Activated naive CD4-positive, alpha-beta T cell treated with Interleukin-2 at 50 U/mL for 16 hours (primary cell): ENCODE data around the gene TULP4.
"Not testable (repeated sequence)": the region's sequence is repeated elsewhere in the genome, so short reads cannot be mapped to it uniquely, and the experiment has no call there.

Source experiments
- DNase-seq: peaks from one replicate; pipeline ENCODE4 v3.0.0-alpha.2; 2020

TULP4 gene

DNA sequence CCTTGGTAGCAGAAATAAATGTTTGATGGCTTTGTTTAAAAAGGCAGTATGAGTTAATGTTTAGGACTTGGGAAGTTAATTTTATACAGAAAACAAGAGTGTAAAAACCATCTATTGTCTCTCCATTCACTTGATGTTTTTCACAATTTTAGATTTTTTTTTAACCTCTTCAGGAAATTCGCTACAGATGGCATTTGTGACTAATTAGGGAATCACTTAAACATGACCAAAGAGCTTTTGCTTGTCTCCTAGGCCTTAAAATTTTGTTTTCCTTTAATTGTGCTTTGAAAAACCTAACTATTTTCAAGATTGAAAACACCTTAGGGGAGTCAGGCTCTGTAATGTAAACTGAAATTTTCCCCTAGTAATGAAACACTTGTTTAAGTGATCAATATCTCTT is 17.3 kb downstream of the TULP4 start:
- DNase-seq, result no peak

- DNase-seq, result no peak
Observed at GRCh38 chr6:158330016-158330415, 17.8 kb downstream of the TULP4 start.

- DNase-seq, result no peak
Observed at GRCh38 chr6:158332237-158332636, 20.0 kb downstream of the TULP4 start.

DNA sequence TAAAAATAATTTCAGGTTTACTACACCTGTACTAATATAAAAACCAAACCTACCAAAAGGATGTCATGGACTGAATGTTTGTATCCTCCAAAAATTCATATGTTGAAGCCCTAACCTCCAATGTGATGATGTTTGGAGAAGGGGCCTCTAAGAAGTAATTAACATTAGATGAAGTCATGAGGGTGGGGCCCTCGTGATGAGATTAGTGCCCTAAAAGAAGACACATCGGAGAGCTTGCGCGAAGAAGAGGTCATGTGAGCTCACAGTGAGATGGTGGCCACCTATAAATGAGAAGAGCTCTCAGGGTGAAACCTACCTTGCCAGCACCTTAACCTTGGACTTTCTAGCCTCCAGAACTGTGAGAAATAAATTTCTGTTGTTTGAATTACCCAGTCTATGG is 20.8 kb downstream of the TULP4 start:
- no peak for DNase-seq

DNA sequence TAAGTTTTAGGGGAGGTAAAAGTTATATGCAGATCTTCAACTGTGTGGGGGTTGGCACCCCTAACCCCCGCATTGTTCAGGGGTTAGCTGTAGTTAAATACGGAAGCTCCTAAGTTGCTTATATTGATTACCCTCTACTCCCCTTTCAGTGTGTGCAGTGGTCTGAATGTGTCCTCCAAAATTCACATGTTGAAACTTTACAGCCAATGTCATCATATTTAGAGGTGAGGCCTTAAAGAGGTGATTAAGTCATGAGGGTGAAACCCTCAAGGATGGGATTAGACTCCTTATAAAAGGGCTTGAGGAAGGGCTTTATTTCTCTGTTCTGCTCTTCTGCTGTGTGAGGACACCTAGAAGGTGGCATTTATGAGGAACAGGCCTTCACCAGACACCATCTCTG is 22.3 kb downstream of the TULP4 start:
- DNase-seq, result no peak

DNA sequence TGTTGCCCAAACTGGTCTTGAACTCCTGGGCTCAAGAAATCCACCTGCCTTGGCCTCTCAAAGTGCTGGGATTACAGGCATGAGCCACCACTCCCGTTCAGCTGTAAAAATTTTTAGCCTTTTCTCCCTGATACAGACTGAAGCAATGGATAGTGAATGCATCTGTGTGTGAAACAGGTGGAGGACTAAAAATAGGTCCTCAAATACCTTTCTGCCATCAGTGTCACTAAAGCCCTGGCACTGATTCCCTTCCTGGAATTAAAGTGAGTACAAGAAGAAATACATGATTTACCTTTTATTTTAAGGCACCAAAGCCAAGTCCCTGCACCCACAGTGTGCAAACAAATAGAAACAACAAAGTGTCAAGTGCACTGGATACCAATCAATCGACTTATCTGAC is 25.1 kb downstream of the TULP4 start:
- DNase-seq, result no peak

DNA sequence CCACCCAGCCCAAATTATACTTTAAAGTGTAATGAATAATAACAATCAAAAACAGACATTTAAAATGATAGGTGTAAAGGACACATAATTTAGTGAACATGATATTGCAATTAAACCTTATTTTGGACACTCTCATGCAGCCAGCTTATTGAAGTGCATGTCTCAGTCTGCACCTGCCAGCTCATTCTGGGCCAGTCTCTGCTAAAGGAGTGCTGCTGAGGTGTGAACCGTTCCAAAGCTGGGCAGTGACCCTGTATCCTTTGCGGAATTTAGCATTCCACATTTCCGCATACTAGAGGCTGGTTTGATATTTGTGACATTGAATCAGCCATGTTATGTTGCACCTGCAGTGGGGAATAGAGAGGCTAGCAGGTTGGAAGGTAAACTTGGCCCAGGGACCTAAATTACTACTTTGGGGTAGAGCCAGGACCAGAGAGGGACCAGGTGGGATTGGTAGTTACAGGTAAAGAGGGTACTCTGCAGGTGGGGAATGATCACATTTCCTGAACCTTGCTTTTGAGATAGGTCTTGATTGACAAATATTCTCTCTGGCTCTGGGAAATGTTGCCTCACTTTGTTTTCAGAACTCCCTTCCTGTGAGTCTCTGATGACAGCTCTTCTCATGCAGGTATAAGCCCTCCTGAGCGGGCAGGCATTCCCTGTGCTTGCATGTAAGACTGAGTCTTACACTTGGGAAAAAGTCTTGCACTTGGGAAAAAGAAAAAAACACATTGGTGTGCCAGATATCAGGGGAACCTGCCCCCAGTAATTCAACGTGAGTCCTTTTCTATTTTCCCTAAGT is 26.2 kb downstream of the TULP4 start:
- no peak for DNase-seq

DNA sequence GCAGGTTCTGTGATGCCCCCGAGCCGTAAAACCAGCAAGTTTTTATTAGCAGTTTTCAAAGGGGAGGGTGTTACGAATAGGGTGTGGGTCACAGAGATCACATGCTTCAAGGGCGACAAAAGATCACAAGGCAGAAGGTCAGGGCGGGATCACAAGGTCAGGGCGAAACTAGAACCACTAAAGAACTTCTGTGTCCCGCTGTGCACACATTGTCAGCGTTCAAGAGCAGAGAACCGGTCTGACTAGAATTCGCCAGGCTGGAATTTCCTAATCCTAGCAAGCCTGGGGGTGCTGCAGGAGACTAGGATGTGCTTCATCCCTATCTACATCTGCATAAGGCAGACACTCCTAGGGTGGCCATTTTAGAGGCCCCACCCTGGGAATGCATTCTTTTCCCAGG is 26.9 kb downstream of the TULP4 start:
- DNase-seq, result not testable (repeated sequence)

DNA sequence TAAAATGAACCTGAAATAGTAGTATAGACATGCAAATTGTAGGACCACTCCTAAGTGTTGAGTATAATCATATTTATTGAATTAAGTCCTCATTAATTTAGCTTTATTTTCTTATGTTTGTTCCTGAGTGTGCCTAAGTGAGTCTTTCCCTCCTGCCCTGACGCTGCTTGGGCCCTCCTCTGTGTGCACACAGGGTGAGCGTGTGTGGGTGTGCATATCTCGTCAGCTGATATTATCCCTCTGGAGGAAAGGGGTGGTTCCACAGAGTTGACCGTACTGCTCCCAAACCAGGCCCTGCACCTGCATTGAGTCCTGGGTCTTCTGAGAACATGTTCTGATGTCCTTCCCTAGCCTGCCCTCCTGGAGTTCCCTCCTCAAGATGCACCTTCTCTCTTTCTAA is 28.0 kb downstream of the TULP4 start:
- DNase-seq, result no peak

DNA sequence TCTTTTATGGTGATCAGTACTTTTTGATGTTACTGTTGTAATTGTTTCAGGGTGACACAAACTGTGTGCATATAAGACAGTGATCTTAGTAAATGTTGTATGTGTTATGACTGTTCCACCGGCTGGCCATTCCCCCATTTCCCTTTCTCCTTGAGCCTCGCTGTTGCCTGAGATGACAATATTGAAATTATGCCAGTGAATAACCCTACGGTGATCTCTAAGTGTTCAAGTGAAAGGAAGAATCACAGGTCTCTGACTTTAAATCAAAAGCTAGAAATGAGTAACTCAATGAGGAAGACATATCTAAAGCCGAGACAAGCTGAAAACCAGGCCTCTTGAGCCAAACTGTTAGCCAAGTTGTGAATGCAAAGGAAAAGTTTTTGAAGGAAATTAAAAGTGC is 32.3 kb downstream of the TULP4 start:
- no peak for DNase-seq

- not testable (repeated sequence) for DNase-seq
Observed at GRCh38 chr6:158345444-158345843, 33.2 kb downstream of the TULP4 start.

DNA sequence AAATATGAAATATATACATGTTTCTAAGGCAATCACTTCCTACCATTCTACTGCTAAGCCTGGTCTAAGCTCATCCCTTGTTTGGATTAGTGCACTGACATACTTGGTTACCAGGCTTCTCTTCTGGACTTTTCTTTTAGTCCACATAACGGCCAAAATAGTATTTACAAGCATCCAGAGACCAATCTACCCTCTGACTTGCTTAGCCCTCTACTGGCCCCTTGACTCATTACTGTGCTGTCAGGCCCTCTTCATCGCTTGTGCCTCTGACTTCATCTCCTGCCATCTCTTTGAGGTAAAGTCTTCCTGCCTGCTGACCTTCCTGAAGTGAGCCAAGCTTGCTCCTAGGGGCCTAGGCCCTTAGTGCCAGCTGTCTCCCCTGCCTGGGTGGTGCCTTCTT is 35.1 kb downstream of the TULP4 start:
- no peak for DNase-seq

DNA sequence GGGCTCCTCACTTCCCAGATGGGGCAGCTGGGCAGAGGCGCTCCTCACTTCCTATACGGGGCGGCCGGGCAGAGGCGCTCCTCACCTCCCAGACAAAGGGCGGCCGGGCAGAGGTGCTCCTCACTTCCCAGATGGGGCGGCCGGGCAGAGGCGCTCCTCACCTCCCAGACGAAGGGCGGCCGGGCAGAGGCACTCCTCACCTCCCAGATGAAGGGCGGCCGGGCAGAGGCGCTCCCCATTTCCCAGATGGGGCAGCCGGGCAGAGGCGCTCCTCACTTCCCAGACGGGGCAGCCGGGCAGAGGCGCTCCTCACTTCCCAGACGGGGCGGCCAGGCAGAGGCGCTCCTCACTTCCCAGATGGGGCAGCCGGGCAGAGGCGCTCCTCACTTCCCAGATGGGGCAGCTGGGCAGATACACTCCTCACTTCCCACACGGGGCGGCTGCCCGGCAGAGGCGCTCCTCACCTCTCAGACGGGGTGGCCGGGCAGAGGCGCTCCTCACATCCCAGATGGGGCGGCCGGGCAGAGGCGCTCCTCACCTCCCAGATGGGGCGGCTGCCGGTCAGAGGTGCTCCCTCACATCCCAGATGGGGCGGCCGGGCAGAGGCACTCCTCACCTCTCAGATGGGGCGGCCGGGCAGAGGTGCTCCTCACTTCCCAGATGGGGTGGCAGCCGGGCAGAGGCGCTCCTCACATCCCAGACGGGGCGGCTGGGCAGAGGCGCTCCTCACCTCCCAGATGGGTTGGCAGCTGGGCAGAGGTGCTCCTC is 36.7 kb downstream of the TULP4 start:
- not testable (repeated sequence) for DNase-seq

DNA sequence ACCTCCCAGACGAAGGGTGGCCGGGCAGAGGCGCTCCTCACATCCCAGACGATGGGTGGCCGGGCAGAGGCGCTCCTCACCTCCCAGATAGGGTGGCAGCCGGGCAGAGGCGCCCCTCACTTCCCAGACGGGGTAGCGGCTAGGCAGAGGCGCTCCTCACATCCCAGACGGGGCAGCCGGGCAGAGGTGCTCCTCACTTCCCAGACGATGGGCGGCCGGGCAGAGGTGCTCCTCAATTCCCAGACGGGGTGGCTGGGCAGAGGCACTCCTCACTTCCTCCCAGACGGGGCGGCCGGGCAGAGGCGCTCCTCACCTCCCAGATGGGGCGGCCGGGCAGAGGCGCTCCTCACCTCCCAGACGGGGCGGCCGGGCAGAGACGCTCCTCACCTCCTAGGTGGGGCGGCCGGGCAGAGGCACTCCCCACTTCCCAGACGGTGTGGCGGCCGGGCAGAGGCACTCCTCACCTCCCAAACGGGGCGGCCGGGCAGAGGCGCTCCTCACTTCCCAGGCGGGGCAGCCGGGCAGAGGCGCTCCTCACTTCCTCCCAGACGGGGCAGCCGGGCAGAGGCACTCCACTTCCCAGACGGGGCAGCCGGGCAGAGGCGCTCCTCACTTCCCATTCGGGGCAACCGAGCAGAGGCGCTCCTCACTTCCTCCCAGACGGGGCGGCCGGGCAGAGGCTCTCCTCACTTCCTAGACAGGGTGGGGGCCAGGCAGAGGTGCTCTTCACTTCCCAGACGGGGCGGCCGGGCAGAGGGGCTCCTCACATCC is 37.4 kb downstream of the TULP4 start:
- DNase-seq, result not testable (repeated sequence)

GRCh38 chr6:158350731-158351130 is 38.5 kb downstream of the TULP4 start:
- not testable (repeated sequence) for DNase-seq

GRCh38 chr6:158353883-158354877 is 41.9 kb downstream of the TULP4 start:
- DNase-seq, result no peak

GRCh38 chr6:158356586-158357546 is 44.6 kb downstream of the TULP4 start:
- DNase-seq, result no peak

DNA sequence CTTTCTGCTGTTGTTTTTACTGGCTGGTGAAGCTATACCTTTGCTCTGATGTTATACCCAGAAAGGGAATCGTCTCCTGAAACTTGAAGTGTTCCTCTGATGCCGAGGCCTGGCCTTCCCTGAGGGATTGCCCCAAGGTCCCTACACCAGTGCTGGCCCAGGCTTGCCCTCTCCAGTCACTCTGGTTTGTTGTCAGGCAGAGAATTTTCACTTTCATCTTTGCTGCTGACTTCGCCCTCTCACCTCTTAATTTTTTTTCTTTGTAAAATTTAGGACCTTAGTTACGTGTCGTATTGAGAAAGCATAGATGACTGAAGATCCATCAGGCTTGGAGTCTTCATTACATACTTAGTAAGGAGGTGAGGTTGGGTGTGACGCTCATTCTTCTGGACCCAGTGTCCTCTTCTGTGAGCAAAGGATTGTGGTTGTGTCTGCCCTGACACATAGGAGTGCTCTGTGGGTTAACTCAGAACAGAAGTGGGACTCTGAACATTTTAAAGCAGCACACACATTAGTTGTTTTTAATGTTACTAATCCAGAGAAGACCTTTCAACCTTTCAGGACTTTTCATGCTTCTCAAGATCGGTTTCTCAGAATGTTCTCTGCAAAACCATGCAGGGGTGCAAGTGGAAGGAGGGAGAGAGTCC is 45.4 kb downstream of the TULP4 start:
- no peak for DNase-seq

DNA sequence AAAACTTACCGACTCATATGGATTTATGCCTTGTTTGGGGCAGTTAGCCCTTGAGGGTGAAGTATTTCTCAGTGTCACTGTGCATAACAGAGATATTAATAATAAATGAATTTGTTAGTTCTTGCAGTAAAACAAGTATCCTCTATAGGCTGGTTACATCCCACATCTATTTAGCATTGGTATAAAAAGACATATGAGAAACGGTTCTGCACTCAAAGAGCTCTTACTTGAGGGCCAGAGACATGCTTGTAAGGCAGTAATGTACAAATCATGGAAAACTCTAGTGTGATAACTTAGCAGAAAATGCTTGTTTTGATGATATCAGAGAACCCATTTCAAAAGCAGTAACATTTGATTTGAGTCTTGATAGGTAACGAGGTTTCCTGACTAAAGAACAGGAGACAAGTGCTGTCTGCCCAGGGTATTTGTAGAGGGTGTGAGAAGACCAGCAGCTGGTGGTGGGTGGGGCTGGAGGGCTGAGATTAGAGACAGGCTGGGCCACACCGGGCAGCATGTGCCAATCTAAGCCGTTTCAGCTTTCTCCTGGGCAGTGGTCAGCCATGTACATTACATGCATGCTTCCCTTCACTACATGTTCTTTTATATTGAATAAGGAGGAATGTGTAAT is 46.3 kb downstream of the TULP4 start:
- no peak for DNase-seq

DNA sequence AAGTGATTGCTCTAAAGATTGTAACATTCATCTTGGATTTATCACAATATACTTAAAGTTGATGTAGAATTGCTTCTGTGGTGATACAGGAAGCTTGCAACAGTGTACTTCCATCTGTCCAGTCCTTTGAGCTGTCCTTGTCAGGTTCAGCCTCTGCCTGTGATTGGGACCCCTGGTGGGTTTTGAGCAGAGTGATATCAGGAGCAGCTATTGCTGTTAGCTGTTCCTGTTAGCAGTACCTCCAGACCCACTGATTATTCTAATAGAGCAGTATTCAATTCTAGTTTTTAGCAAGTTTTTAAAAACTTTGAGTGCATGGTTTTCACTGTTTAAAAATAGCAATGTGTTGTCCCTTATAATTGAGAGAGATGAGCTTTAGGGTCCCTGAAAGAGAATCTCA is 48.8 kb downstream of the TULP4 start:
- DNase-seq, result no peak
